Forelimb muscle (tissue), 1 donor: ENCODE measurements around the gene LANCL1. TPM values are rescaled to one million over a fixed set of nuclear protein-coding genes. Genes with fewer than 3 reads are reported as not detected.

Source experiments
- DNase-seq: peaks from one replicate; pipeline ENCODE4 v3.0.0-alpha.2; 2013; ENCODE audit warnings: low read depth
- polyA plus RNA-seq: library from polyadenylated mRNA; unstranded; fragments of 120-200 nt; gene quantifications from one replicate; pipeline ENCODE4 v1.2.1, GENCODE V29; 2013; ENCODE audit not compliant: insufficient read length

The LANCL1 gene
- polyA plus RNA-seq, 1 donor = 52.4 TPM

- DNase-seq = peak; percentile 17
Observed at GRCh38 chr2:210399440-210400041, 77.0 kb downstream of the LANCL1 start.

DNA sequence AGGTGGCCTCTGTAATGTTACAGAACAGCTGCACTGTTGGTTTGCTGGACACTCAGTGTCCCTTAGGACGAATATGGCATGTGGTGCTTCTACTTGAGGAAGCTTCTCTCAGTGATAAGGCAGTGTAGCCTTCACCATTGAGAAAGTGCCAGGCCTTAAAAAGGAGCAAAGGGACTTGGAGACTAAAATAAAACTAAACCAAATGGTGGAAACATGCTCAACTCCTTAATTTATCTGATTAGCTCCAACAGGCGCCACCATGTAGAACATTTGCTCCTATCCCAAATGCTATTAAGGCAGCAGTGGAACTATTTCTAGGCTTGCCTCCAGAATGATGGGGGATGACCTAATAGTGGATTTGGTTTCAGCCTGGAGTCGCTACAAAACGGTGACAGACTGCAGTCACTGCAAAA is 84.1 kb downstream of the LANCL1 start:
- peak; percentile 53 for DNase-seq

- DNase-seq = no peak
Observed at GRCh38 chr2:210389856-210390255, 86.7 kb downstream of the LANCL1 start.

- no peak for DNase-seq
Observed at GRCh38 chr2:210388148-210388547, 88.4 kb downstream of the LANCL1 start.

GRCh38 chr2:210387074-210387473 is 89.5 kb downstream of the LANCL1 start:
- no peak for DNase-seq

Other genes starting within 250 kb of the LANCL1 start
- 8,500 TPM for gene MYL1, start 161.6 kb downstream of the LANCL1 start, polyA plus RNA-seq
- 0.99 TPM for gene CPS1, start 79.8 kb upstream of the LANCL1 start, polyA plus RNA-seq